Measurements from ENCODE around the gene TRIM9. TPM values are rescaled to one million over a fixed set of nuclear protein-coding genes. Genes with fewer than 3 reads are reported as not detected.

The TRIM9 gene
- total RNA-seq, 1 experiment from 2014 or later = 0.63 TPM

- DNase-seq = peak; percentile 73
These were observed 28.3 kb downstream of the TRIM9 start for GRCh38 chr14:51066576-51066975.

GRCh38 chr14:51059032-51059431 is 35.9 kb downstream of the TRIM9 start:
- no peak overlapping the region for H3K4me3 ChIP-seq (ENCODE audit: low read length)
- no peaks in the 10 kb centered on the region for H3K36me3 ChIP-seq (ENCODE audit: insufficient read depth, low read length)
- H3K9ac ChIP-seq (ENCODE audit: low read length) = no peak overlapping the region
- no peak overlapping the region for H3K27ac ChIP-seq (ENCODE audit: low read length)
- H3K4me1 ChIP-seq (ENCODE audit: low read length) = no peaks in the 10 kb centered on the region
- no peaks in the 10 kb centered on the region for H4K20me1 ChIP-seq (ENCODE audit: insufficient read depth, low read depth, low read length)
- DNase-seq = no peak
- H3K9me2 ChIP-seq (replicated peaks; ENCODE audit: insufficient read depth, low read length) = no peaks in the 10 kb centered on the region
- H2AFZ ChIP-seq (ENCODE audit: low read length) = no peak overlapping the region
- H3K27me3 ChIP-seq (ENCODE audit: low read length) = no peaks in the 10 kb centered on the region
- no peaks in the 10 kb centered on the region for H3K9me3 ChIP-seq (ENCODE audit: low read length)
- H3K79me2 ChIP-seq (ENCODE audit: low read length) = no peaks in the 10 kb centered on the region
- no peak overlapping the region for H3K4me2 ChIP-seq (ENCODE audit: low read depth, low read length, poor library complexity, severe bottlenecking)

More at GRCh38 chr14:51066576-51066975, 28.3 kb downstream of the TRIM9 start:
- H3K27ac ChIP-seq (ENCODE audit: low read length) = no peak overlapping the region
- H3K9ac ChIP-seq (ENCODE audit: low read length) = no peak overlapping the region
- H3K4me2 ChIP-seq (ENCODE audit: low read depth, low read length, poor library complexity, severe bottlenecking) = peak overlapping the region; percentile 32
- peaks cover 14% of the 10 kb centered on the region for H3K4me1 ChIP-seq (ENCODE audit: low read length)
- H3K9me3 ChIP-seq (ENCODE audit: low read length) = no peaks in the 10 kb centered on the region
- H3K27me3 ChIP-seq (ENCODE audit: low read length) = no peaks in the 10 kb centered on the region
- no peaks in the 10 kb centered on the region for H3K79me2 ChIP-seq (ENCODE audit: low read length)
- H3K36me3 ChIP-seq (ENCODE audit: insufficient read depth, low read length) = no peaks in the 10 kb centered on the region
- H3K9me2 ChIP-seq (replicated peaks; ENCODE audit: insufficient read depth, low read length) = no peaks in the 10 kb centered on the region
- no peak overlapping the region for H3K4me3 ChIP-seq (ENCODE audit: low read length)
- peak overlapping the region; percentile 80 for H2AFZ ChIP-seq (ENCODE audit: low read length)
- H4K20me1 ChIP-seq (ENCODE audit: insufficient read depth, low read depth, low read length) = no peaks in the 10 kb centered on the region

GRCh38 chr14:51058382-51058781 is 36.5 kb downstream of the TRIM9 start:
- Histone ChIP-seq H3K9ac (ENCODE audit: low read length) (no peak overlapping the region), H3K27ac (ENCODE audit: low read length) (no peak overlapping the region), H3K27me3 (ENCODE audit: low read length) (no peaks in the 10 kb centered on the region), H4K20me1 (ENCODE audit: insufficient read depth, low read depth, low read length) (no peaks in the 10 kb centered on the region), H3K9me2 (replicated peaks; ENCODE audit: insufficient read depth, low read length) (no peaks in the 10 kb centered on the region), H3K4me3 (ENCODE audit: low read length) (no peak overlapping the region), H3K4me1 (ENCODE audit: low read length) (no peaks in the 10 kb centered on the region), H2AFZ (ENCODE audit: low read length) (no peak overlapping the region), H3K4me2 (ENCODE audit: low read depth, low read length, poor library complexity, severe bottlenecking) (no peak overlapping the region), H3K9me3 (ENCODE audit: low read length) (no peaks in the 10 kb centered on the region), H3K36me3 (ENCODE audit: insufficient read depth, low read length) (no peaks in the 10 kb centered on the region), H3K79me2 (ENCODE audit: low read length) (no peaks in the 10 kb centered on the region)
- DNase-seq = no peak

DNA sequence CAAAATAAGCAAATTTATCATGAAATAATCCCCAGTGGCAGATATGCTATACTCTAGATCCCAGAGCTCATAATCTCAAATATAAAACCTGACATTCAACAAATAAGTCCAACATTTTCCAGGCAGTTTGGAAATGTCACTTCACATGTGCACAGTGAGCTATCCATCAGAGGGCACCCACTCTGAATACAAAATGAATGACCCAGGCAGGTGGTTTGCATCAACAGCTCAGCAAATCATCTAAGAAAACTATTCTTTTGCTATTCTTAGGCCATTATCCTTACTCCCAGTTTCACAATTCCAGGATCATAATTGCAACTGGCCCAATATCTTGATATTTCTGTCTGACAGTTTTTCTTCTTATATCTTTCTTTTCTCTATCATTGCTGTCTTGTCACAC is 38.5 kb downstream of the TRIM9 start:
- Histone ChIP-seq H3K27ac (ENCODE audit: low read length) (no peak overlapping the region), H4K20me1 (ENCODE audit: insufficient read depth, low read depth, low read length) (no peaks in the 10 kb centered on the region), H3K79me2 (ENCODE audit: low read length) (no peaks in the 10 kb centered on the region), H3K4me1 (ENCODE audit: low read length) (no peaks in the 10 kb centered on the region), H2AFZ (ENCODE audit: low read length) (no peak overlapping the region), H3K9me2 (replicated peaks; ENCODE audit: insufficient read depth, low read length) (no peaks in the 10 kb centered on the region), H3K27me3 (ENCODE audit: low read length) (no peaks in the 10 kb centered on the region), H3K4me3 (ENCODE audit: low read length) (no peak overlapping the region), H3K9ac (ENCODE audit: low read length) (no peak overlapping the region), H3K4me2 (ENCODE audit: low read depth, low read length, poor library complexity, severe bottlenecking) (no peak overlapping the region), H3K36me3 (ENCODE audit: insufficient read depth, low read length) (no peaks in the 10 kb centered on the region), H3K9me3 (ENCODE audit: low read length) (no peaks in the 10 kb centered on the region)
- no peak for DNase-seq

- H4K20me1 ChIP-seq (ENCODE audit: insufficient read depth, low read depth, low read length) = no peaks in the 10 kb centered on the region
- H3K4me1 ChIP-seq (ENCODE audit: low read length) = no peaks in the 10 kb centered on the region
- H3K9ac ChIP-seq (ENCODE audit: low read length) = no peak overlapping the region
- no peak overlapping the region for H2AFZ ChIP-seq (ENCODE audit: low read length)
- no peaks in the 10 kb centered on the region for H3K79me2 ChIP-seq (ENCODE audit: low read length)
- H3K4me3 ChIP-seq (ENCODE audit: low read length) = no peak overlapping the region
- DNase-seq = no peak
- no peak overlapping the region for H3K4me2 ChIP-seq (ENCODE audit: low read depth, low read length, poor library complexity, severe bottlenecking)
- H3K9me3 ChIP-seq (ENCODE audit: low read length) = no peaks in the 10 kb centered on the region
- H3K27ac ChIP-seq (ENCODE audit: low read length) = no peak overlapping the region
- no peaks in the 10 kb centered on the region for H3K27me3 ChIP-seq (ENCODE audit: low read length)
- H3K36me3 ChIP-seq (ENCODE audit: insufficient read depth, low read length) = no peaks in the 10 kb centered on the region
- H3K9me2 ChIP-seq (replicated peaks; ENCODE audit: insufficient read depth, low read length) = no peaks in the 10 kb centered on the region
These were observed 41.7 kb downstream of the TRIM9 start for GRCh38 chr14:51053157-51053556.

DNA sequence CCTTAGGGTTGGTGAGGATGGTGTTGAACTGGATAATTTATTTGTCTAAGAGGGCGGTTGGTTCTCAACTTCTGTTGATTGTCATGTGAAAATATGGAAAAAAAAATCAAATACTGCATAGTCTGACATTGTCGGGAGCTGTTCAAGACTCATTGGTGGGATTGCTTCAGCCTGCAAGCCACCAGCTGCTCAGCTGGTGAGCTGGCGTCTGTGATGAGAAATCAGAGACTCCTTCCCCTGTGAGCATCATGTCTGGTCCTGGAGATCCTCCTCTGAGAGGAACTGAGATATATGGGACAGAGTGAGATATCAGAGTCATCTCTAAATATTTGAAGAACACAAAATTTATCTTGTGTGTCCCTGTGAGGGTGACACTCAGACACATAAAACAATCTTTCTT is 49.9 kb downstream of the TRIM9 start:
- Histone ChIP-seq H3K4me3 (ENCODE audit: low read length) (no peak overlapping the region), H3K9me3 (ENCODE audit: low read length) (no peaks in the 10 kb centered on the region), H3K27me3 (ENCODE audit: low read length) (no peaks in the 10 kb centered on the region), H3K27ac (ENCODE audit: low read length) (no peak overlapping the region), H3K36me3 (ENCODE audit: insufficient read depth, low read length) (no peaks in the 10 kb centered on the region), H3K79me2 (ENCODE audit: low read length) (no peaks in the 10 kb centered on the region), H3K9me2 (replicated peaks; ENCODE audit: insufficient read depth, low read length) (no peaks in the 10 kb centered on the region), H3K4me1 (ENCODE audit: low read length) (peaks cover 26% of the 10 kb centered on the region), H3K9ac (ENCODE audit: low read length) (no peak overlapping the region), H4K20me1 (ENCODE audit: insufficient read depth, low read depth, low read length) (no peaks in the 10 kb centered on the region), H2AFZ (ENCODE audit: low read length) (no peak overlapping the region), H3K4me2 (ENCODE audit: low read depth, low read length, poor library complexity, severe bottlenecking) (no peak overlapping the region)
- DNase-seq = no peak

GRCh38 chr14:51041883-51042282 is 53.0 kb downstream of the TRIM9 start:
- DNase-seq = peak; percentile 73
- Histone ChIP-seq H3K4me2 (ENCODE audit: low read depth, low read length, poor library complexity, severe bottlenecking) (peak overlapping the region; percentile 46), H3K4me3 (ENCODE audit: low read length) (no peak overlapping the region), H4K20me1 (ENCODE audit: insufficient read depth, low read depth, low read length) (no peaks in the 10 kb centered on the region), H3K9me3 (ENCODE audit: low read length) (no peaks in the 10 kb centered on the region), H2AFZ (ENCODE audit: low read length) (no peak overlapping the region), H3K27ac (ENCODE audit: low read length) (no peak overlapping the region), H3K79me2 (ENCODE audit: low read length) (no peaks in the 10 kb centered on the region), H3K9me2 (replicated peaks; ENCODE audit: insufficient read depth, low read length) (no peaks in the 10 kb centered on the region), H3K9ac (ENCODE audit: low read length) (no peak overlapping the region), H3K36me3 (ENCODE audit: insufficient read depth, low read length) (no peaks in the 10 kb centered on the region), H3K4me1 (ENCODE audit: low read length) (peaks cover 37% of the 10 kb centered on the region), H3K27me3 (ENCODE audit: low read length) (no peaks in the 10 kb centered on the region)

DNA sequence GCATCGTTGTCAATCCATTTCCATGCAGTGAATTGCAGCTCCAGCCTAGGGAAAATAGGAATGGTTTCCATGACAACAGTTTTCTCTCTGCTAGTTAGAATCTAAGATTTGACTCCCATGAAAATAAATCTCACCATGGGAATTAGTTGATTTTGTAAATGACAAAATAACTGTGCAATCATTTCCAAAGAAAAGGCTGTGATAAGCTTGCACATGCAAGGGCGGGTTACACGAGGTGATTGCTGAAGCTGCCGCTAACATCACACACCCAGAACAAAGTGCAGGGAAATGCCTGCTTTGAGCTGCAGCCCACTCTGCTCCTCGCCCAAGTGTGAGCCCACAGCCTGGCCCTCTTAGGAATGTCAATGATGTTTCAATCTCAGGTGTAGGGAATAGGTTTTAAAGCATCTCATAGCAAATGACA is 53.8 kb downstream of the TRIM9 start:
- no peaks in the 10 kb centered on the region for H3K9me3 ChIP-seq (ENCODE audit: low read length)
- H3K79me2 ChIP-seq (ENCODE audit: low read length) = no peaks in the 10 kb centered on the region
- no peaks in the 10 kb centered on the region for H4K20me1 ChIP-seq (ENCODE audit: insufficient read depth, low read depth, low read length)
- no peaks in the 10 kb centered on the region for H3K9me2 ChIP-seq (replicated peaks; ENCODE audit: insufficient read depth, low read length)
- H3K4me1 ChIP-seq (ENCODE audit: low read length) = peaks cover 37% of the 10 kb centered on the region
- H3K4me3 ChIP-seq (ENCODE audit: low read length) = no peak overlapping the region
- H3K36me3 ChIP-seq (ENCODE audit: insufficient read depth, low read length) = no peaks in the 10 kb centered on the region
- H3K9ac ChIP-seq (ENCODE audit: low read length) = no peak overlapping the region
- no peak overlapping the region for H3K27ac ChIP-seq (ENCODE audit: low read length)
- H3K4me2 ChIP-seq (ENCODE audit: low read depth, low read length, poor library complexity, severe bottlenecking) = peak overlapping the region; percentile 46
- no peak for DNase-seq
- no peak overlapping the region for H2AFZ ChIP-seq (ENCODE audit: low read length)
- H3K27me3 ChIP-seq (ENCODE audit: low read length) = no peaks in the 10 kb centered on the region

DNA sequence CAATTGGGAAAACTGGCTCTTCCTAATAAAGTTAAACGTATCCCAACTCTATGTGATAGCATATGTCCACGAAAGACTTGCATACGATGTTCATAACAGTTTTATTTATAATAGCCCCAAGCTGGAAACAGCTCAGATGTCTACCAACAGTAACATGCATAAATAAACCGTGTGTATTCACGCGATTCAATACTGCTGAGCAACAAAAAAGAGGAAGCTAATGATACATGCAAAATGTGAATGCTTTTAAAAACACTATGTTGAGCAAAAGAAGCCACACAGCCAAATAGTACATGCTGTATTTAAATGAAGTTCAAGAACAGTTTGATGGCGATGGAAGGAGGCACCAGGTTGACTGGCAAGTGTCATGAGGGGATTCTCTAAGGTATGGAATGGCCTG is 55.7 kb downstream of the TRIM9 start:
- Histone ChIP-seq H3K4me3 (ENCODE audit: low read length) (no peak overlapping the region), H3K4me2 (ENCODE audit: low read depth, low read length, poor library complexity, severe bottlenecking) (peak overlapping the region; percentile 13), H3K79me2 (ENCODE audit: low read length) (no peaks in the 10 kb centered on the region), H3K27me3 (ENCODE audit: low read length) (no peaks in the 10 kb centered on the region), H3K4me1 (ENCODE audit: low read length) (peaks cover 37% of the 10 kb centered on the region), H3K36me3 (ENCODE audit: insufficient read depth, low read length) (no peaks in the 10 kb centered on the region), H3K27ac (ENCODE audit: low read length) (no peak overlapping the region), H3K9me2 (replicated peaks; ENCODE audit: insufficient read depth, low read length) (no peaks in the 10 kb centered on the region), H4K20me1 (ENCODE audit: insufficient read depth, low read depth, low read length) (no peaks in the 10 kb centered on the region), H3K9ac (ENCODE audit: low read length) (no peak overlapping the region), H3K9me3 (ENCODE audit: low read length) (no peaks in the 10 kb centered on the region), H2AFZ (ENCODE audit: low read length) (peak overlapping the region; percentile 39; the same call in 1 of the 2 replicates)
- DNase-seq = peak; percentile 80

Data from Karpas-422 (cell line).